Measurements from ENCODE around the gene SYPL2.

DNA sequence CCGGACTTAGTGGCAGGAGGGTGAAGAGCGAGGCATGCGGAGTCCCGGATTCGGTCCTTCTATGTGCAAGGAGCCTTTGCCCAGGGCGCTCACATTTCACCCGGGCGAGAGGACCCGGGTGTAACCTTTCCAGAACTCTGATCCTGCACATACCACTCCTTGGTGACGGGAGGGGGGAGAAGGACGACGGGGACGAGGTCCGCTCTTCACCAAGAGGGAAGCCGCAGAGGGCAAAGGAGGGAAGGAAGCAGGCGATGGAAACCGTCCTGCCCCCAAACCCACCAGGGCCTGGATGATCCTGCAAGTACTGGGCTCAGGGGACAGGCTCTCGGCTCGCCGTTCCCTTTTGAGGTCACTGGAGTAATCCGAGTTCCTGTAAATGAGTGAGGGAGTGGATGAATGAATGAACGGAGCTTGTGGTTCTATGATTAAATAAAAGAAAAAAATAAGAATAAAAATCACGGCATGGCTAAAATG lies 993 bp downstream of the SYPL2 start:
- no peak for TF ChIP-seq POLR2A (IDR thresholded peaks at IDR 0.05)
- TF ChIP-seq, protein P1, sequence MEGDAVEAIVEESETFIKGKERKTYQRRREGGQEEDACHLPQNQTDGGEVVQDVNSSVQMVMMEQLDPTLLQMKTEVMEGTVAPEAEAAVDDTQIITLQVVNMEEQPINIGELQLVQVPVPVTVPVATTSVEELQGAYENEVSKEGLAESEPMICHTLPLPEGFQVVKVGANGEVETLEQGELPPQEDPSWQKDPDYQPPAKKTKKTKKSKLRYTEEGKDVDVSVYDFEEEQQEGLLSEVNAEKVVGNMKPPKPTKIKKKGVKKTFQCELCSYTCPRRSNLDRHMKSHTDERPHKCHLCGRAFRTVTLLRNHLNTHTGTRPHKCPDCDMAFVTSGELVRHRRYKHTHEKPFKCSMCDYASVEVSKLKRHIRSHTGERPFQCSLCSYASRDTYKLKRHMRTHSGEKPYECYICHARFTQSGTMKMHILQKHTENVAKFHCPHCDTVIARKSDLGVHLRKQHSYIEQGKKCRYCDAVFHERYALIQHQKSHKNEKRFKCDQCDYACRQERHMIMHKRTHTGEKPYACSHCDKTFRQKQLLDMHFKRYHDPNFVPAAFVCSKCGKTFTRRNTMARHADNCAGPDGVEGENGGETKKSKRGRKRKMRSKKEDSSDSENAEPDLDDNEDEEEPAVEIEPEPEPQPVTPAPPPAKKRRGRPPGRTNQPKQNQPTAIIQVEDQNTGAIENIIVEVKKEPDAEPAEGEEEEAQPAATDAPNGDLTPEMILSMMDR (IDR thresholded peaks at IDR 0.05), result no peak

Data from heart left ventricle (tissue), 13 donors.